Loucy (cell line): ENCODE results near the gene CPOX.

Experiments used
- CTCF ChIP-seq: fragments of 200-600 bp; sonication (generic); conservative IDR thresholded peaks from 2 replicates; pipeline ENCODE4 v1.5.1; 2014; ENCODE audit warnings: mild to moderate bottlenecking, antibody characterized with exemption, low read length
- EZH2phosphoT487 ChIP-seq: fragments of 200-600 bp; IDR thresholded peaks from 2 replicates; pipeline ENCODE4 v1.6.1; 2018; ENCODE audit warnings: antibody characterized with exemption, mild to moderate bottlenecking, moderate library complexity, borderline replicate concordance

- TF ChIP-seq CTCF (no peak), EZH2phosphoT487 (no peak)
Observed at GRCh38 chr3:98623572-98624280, 30.3 kb upstream of the CPOX start.
